ENCODE measurements around the gene FNIP1. TPM values are rescaled to one million over a fixed set of nuclear protein-coding genes. Genes with fewer than 3 reads are reported as not detected.

Gene FNIP1
- total RNA-seq, 4 donors from 2014 or later, result 24.3 to 54.9 (median 40.8) TPM

DNA sequence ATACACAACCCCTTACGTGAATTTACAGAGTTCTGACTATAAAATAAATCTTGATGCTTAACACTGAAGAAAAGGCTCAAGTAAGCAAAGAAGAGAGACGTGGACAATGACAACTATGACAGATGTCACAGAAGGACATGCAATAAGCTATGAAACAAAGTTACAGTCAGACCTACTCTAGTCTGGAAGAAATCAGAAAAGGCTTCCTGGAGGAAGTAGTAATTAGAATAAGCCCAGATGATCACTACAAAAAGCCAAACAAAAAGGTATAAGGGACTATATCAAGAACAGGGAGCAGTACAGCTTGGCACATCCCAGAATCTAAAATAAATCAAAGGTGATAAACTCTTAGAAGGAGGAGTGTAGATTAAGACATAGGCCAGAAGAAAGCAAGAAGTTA, 6.3 kb downstream of the FNIP1 start:
- Histone ChIP-seq H3K4me3 (no peak overlapping the region), H3K27ac (no peak overlapping the region), H3K27me3 (no peaks in the 10 kb centered on the region), H3K36me3 (no peaks in the 10 kb centered on the region), H3K9me3 (no peaks in the 10 kb centered on the region), H3K4me1 (peaks cover 13 to 65% (median 23%) of the 10 kb centered on the region in 4 donors)
- DNase-seq, result no peak
- in situ Hi-C loops (cut with MboI; ENCODE audit: low pct_ligation_motif_present in 1 of 4, low pct_unique_long_range_greater_than_20kb in 1 of 4, low sequenced_read_pairs in 3 of 4) (loop anchor here in 2 of 4 donors (10.0 kb wide), 1 partner anchor 156 kb away; the partner anchor contains the start of gene RAPGEF6 (in 2 of the 2)), intact Hi-C loops (cut with DNase I; ENCODE audit: low total_unique reads) (no loop called here)
- no peak for TF ChIP-seq CTCF (IDR thresholded peaks at IDR 0.05)
- TF ChIP-seq POLR2A (IDR thresholded peaks at IDR 0.05), result no peak
- no peak for TF ChIP-seq POLR2AphosphoS5 (IDR thresholded peaks at IDR 0.05)
- no peak for TF ChIP-seq EP300 (IDR thresholded peaks at IDR 0.05; ENCODE audit: low read depth)
- 89 to 99% methylated on average over 2 of the region's 2 CpGs for WGBS, 2 donors (ENCODE audit: low coverage in 1 of 2)

DNA sequence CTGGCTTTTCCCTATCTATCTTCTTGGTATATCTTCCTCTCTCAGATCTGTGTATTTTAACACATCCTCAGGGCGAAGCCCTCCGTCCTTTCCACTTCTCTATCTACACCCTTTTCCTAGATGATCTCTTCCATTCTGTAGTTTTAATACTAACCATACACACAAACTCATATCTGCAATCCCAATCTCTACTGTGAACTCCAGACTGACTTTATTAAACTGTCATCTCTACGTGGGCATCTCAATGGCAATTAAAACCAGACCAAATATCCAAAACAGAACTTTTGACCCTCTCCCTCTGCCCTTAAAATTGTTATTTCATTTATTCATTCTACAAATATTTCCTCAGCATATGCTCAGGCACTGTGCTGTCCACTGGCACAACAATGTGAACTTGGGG, 7.1 kb downstream of the FNIP1 start:
- 82 to 83% methylated on average over 3 of the region's 3 CpGs for WGBS, 2 donors (ENCODE audit: low coverage in 1 of 2)
- in situ Hi-C loops (cut with MboI; ENCODE audit: low pct_ligation_motif_present in 1 of 4, low pct_unique_long_range_greater_than_20kb in 1 of 4, low sequenced_read_pairs in 3 of 4) (loop anchor here in 2 of 4 donors (10.0 kb wide), 1 partner anchor 155 kb away; the partner anchor contains the start of gene RAPGEF6 (in 2 of the 2)), intact Hi-C loops (cut with DNase I; ENCODE audit: low total_unique reads) (no loop called here)
- Histone ChIP-seq H3K9me3 (no peaks in the 10 kb centered on the region), H3K4me1 (peaks cover 5 to 57% (median 16%) of the 10 kb centered on the region in 4 donors), H3K4me3 (no peak overlapping the region), H3K36me3 (no peaks in the 10 kb centered on the region), H3K27ac (no peak overlapping the region), H3K27me3 (no peaks in the 10 kb centered on the region)
- DNase-seq, result no peak
- TF ChIP-seq POLR2A (IDR thresholded peaks at IDR 0.05) (no peak), EP300 (IDR thresholded peaks at IDR 0.05; ENCODE audit: low read depth) (no peak), POLR2AphosphoS5 (IDR thresholded peaks at IDR 0.05) (no peak)

GRCh38 chr5:131787736-131788135, 9.1 kb downstream of the FNIP1 start:
- no peak overlapping the region for H3K27ac ChIP-seq
- WGBS, 2 donors (ENCODE audit: low coverage in 1 of 2), result 67 to 87% methylated on average over 1 to 4 of the region's 4 CpGs
- no peaks in the 10 kb centered on the region for H3K27me3 ChIP-seq
- TF ChIP-seq POLR2AphosphoS5 (IDR thresholded peaks at IDR 0.05), result no peak
- no peak for TF ChIP-seq POLR2A (IDR thresholded peaks at IDR 0.05)
- TF ChIP-seq EP300 (IDR thresholded peaks at IDR 0.05; ENCODE audit: low read depth), result no peak
- TF ChIP-seq CTCF (IDR thresholded peaks at IDR 0.05), result no peak
- intact Hi-C loops (cut with DNase I; ENCODE audit: low total_unique reads) (no loop called here), in situ Hi-C loops (cut with MboI; ENCODE audit: low pct_ligation_motif_present in 1 of 4, low pct_unique_long_range_greater_than_20kb in 1 of 4, low sequenced_read_pairs in 3 of 4) (no loop called here)
- no peaks in the 10 kb centered on the region for H3K36me3 ChIP-seq
- H3K4me1 ChIP-seq, result peaks cover 0 to 41% (median 10%) of the 10 kb centered on the region in 4 donors
- H3K4me3 ChIP-seq, result no peak overlapping the region
- DNase-seq, result no peak
- no peaks in the 10 kb centered on the region for H3K9me3 ChIP-seq

DNA sequence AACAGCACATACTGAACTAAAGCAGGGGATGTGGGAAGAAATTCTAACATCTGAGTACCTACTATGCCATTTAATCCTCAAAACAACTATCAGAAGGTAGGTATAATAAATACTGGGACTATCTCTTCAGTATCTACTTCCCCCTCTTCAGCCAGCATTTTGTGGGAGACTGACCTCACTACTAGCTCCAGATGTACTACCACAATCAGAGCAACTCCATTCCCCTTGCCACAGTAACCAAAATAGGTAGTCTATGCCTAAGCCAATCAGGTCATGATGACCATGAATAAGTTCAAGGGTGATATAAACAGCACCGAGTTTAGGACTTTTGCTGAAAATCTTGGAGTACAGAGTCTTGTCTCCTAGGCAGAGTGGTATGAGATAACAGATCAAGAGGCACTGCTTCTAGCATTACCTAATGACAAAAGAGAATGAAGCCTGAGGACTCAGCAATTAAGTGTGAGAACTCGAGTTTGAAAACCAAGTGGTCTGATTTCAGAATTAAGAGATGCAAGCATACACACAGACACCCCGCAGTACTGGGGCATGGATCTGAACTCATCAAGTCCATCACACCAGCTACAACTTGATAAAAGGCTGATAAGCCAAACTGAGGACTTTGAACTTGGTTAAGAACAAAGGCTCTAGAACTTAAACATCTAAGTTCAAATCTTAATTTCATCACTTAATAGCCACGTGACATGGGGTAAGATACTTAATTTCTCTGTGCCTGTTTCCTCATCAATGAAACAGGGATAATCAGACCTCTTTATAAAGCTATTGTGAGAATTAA, 9.7 kb downstream of the FNIP1 start:
- Histone ChIP-seq H3K9me3 (no peaks in the 10 kb centered on the region), H3K27me3 (no peaks in the 10 kb centered on the region), H3K36me3 (peaks cover 0 to 3% (median 0%) of the 10 kb centered on the region in 4 donors), H3K27ac (no peak overlapping the region), H3K4me1 (peaks cover 0 to 39% (median 10%) of the 10 kb centered on the region in 4 donors), H3K4me3 (no peak overlapping the region)
- in situ Hi-C loops (cut with MboI; ENCODE audit: low pct_ligation_motif_present in 1 of 4, low pct_unique_long_range_greater_than_20kb in 1 of 4, low sequenced_read_pairs in 3 of 4), result no loop called here
- TF ChIP-seq EP300 (IDR thresholded peaks at IDR 0.05; ENCODE audit: low read depth), result no peak
- WGBS, 2 donors (ENCODE audit: low coverage in 1 of 2), result 66 to 67% methylated on average over 2 to 4 of the region's 4 CpGs
- intact Hi-C loops (cut with DNase I; ENCODE audit: low total_unique reads), result no loop called here
- DNase-seq, result no peak

- WGBS, 2 donors (ENCODE audit: low coverage in 1 of 2), result 78 to 100% methylated on average over 1 of the region's 1 CpG
These were observed 10.8 kb downstream of the FNIP1 start for GRCh38 chr5:131786036-131786435.

More at GRCh38 chr5:131786036-131786435, 10.8 kb downstream of the FNIP1 start:
- Histone ChIP-seq H3K36me3 (peaks cover 0 to 6% (median 0%) of the 10 kb centered on the region in 4 donors), H3K9me3 (no peaks in the 10 kb centered on the region), H3K27me3 (no peaks in the 10 kb centered on the region), H3K27ac (no peak overlapping the region), H3K4me1 (peaks cover 0 to 33% (median 10%) of the 10 kb centered on the region in 4 donors), H3K4me3 (no peak overlapping the region)
- TF ChIP-seq EP300 (IDR thresholded peaks at IDR 0.05; ENCODE audit: low read depth), result no peak
- no peak for TF ChIP-seq CTCF (IDR thresholded peaks at IDR 0.05)
- no peak for TF ChIP-seq POLR2A (IDR thresholded peaks at IDR 0.05)
- no peak for TF ChIP-seq POLR2AphosphoS5 (IDR thresholded peaks at IDR 0.05)
- no peak for DNase-seq
- in situ Hi-C loops (cut with MboI; ENCODE audit: low pct_ligation_motif_present in 1 of 4, low pct_unique_long_range_greater_than_20kb in 1 of 4, low sequenced_read_pairs in 3 of 4) (no loop called here), intact Hi-C loops (cut with DNase I; ENCODE audit: low total_unique reads) (no loop called here)

Data from transverse colon (tissue), 4 donors.